Mesenchymal stem cell (in vitro differentiated cells and primary cell): ENCODE data around the gene CORO2B.

Experiments used
- DNase-seq: peaks from one replicate; pipeline ENCODE4 v3.0.0-alpha.2; 2013
- H2AFZ ChIP-seq: one replicate; pipeline ENCODE4 v1.6.1; 2013; ENCODE audit warnings: low read depth, mild to moderate bottlenecking, control low read depth, inconsistent platforms, low read length, moderate library complexity
- H2AK5ac ChIP-seq: 2 replicates; pipeline ENCODE4 v1.6.1; 2013; ENCODE audit warnings: low read length, moderate library complexity, mild to moderate bottlenecking, inconsistent platforms; ENCODE audit not compliant: severe bottlenecking
- H2BK120ac ChIP-seq: one replicate; pipeline ENCODE4 v1.6.1; 2013; ENCODE audit warnings: low read depth, mild to moderate bottlenecking, inconsistent platforms, low read length, moderate library complexity
- H2BK12ac ChIP-seq, 2 experiments: one replicate each; pipeline ENCODE4 v1.6.1; 2013; ENCODE audit warnings: inconsistent platforms in 2 of 2, low read length in 2 of 2, mild to moderate bottlenecking in 2 of 2, moderate library complexity in 2 of 2, control low read depth in 1 of 2
- H2BK15ac ChIP-seq: one replicate; pipeline ENCODE4 v1.6.1; 2013; ENCODE audit warnings: mild to moderate bottlenecking, low read depth, inconsistent platforms; ENCODE audit not compliant: poor library complexity, severe bottlenecking
- H2BK5ac ChIP-seq: 2 replicates; pipeline ENCODE4 v1.6.1; 2013; ENCODE audit warnings: low read depth, mild to moderate bottlenecking, low read length, control low read depth, inconsistent platforms; ENCODE audit not compliant: poor library complexity, severe bottlenecking
- H3K14ac ChIP-seq, 2 experiments: one replicate each; pipeline ENCODE4 v1.6.1; 2013; ENCODE audit warnings: inconsistent platforms in 2 of 2, low read length in 2 of 2, control low read depth in 1 of 2, mild to moderate bottlenecking in 1 of 2, moderate library complexity in 1 of 2
- H3K18ac ChIP-seq, 2 experiments: one replicate each; pipeline ENCODE4 v1.6.1; 2013; ENCODE audit warnings: inconsistent platforms in 2 of 2, low read length in 2 of 2, control low read depth in 1 of 2, low read depth in 1 of 2, mild to moderate bottlenecking in 1 of 2
- H3K23ac ChIP-seq, 2 experiments: one replicate each; pipeline ENCODE4 v1.6.1; 2013; ENCODE audit warnings: inconsistent platforms in 2 of 2, low read length in 2 of 2, mild to moderate bottlenecking in 2 of 2, moderate library complexity in 2 of 2, control low read depth in 1 of 2
- H3K27ac ChIP-seq: 2 replicates; pipeline ENCODE4 v1.5.1; 2013; ENCODE audit warnings: mild to moderate bottlenecking, moderate library complexity, low read length, control low read depth, inconsistent platforms; ENCODE audit not compliant: poor library complexity, severe bottlenecking
- H3K27me3 ChIP-seq, 2 experiments: 2 replicates each; pipeline versions ENCODE4 v1.6.1 to v1.7.0; 2013; ENCODE audit warnings: low read length in 2 of 2, mild to moderate bottlenecking in 2 of 2, moderate library complexity in 2 of 2, control low read depth in 1 of 2, inconsistent platforms in 1 of 2; ENCODE audit not compliant: control insufficient read depth in 1 of 2, insufficient read depth in 1 of 2
- H3K36me3 ChIP-seq, 2 experiments: 2 replicates each; pipeline versions ENCODE4 v1.6.1 to v1.7.0; 2013; ENCODE audit warnings: low read length in 2 of 2, control low read depth in 1 of 2, inconsistent platforms in 1 of 2, low read depth in 1 of 2, mild to moderate bottlenecking in 1 of 2; ENCODE audit not compliant: insufficient read depth in 2 of 2, control insufficient read depth in 1 of 2
- H3K4ac ChIP-seq, 2 experiments: one replicate each; pipeline ENCODE4 v1.6.1; 2013; ENCODE audit warnings: inconsistent platforms in 2 of 2, low read length in 2 of 2, mild to moderate bottlenecking in 2 of 2, moderate library complexity in 2 of 2, control low read depth in 1 of 2, low read depth in 1 of 2
- H3K4me1 ChIP-seq: 2 replicates; pipeline ENCODE4 v1.6.1; 2013; ENCODE audit warnings: low read depth, low read length, control low read depth; ENCODE audit not compliant: control insufficient read depth, insufficient read depth
- H3K4me2 ChIP-seq: 2 replicates; pipeline ENCODE4 v1.6.1; 2013; ENCODE audit warnings: low read length, mild to moderate bottlenecking, inconsistent platforms; ENCODE audit not compliant: poor library complexity, severe bottlenecking
- H3K4me3 ChIP-seq, 2 experiments: 2 replicates each; pipeline versions ENCODE4 v1.5.1 to v1.7.0; 2013; ENCODE audit warnings: low read length in 2 of 2, mild to moderate bottlenecking in 2 of 2, control low read depth in 1 of 2, low read depth in 1 of 2; ENCODE audit not compliant: insufficient read depth in 1 of 2
- H3K79me1 ChIP-seq: replicated peaks from 2 replicates; pipeline ENCODE4 v1.6.1; 2013; ENCODE audit warnings: mild to moderate bottlenecking, control low read depth, low read length, inconsistent platforms; ENCODE audit not compliant: poor library complexity, severe bottlenecking
- H3K9ac ChIP-seq: 2 replicates; pipeline ENCODE4 v1.7.0; 2013; ENCODE audit warnings: mild to moderate bottlenecking, low read length, moderate library complexity
- H3K9me3 ChIP-seq: 2 replicates; pipeline ENCODE4 v1.7.0; 2013; ENCODE audit warnings: mild to moderate bottlenecking, low read length; ENCODE audit not compliant: control insufficient read depth
- H4K8ac ChIP-seq: one replicate; pipeline ENCODE4 v1.6.1; 2013; ENCODE audit warnings: inconsistent platforms, mild to moderate bottlenecking, low read length, moderate library complexity
- H4K91ac ChIP-seq: one replicate; pipeline ENCODE4 v1.6.1; 2013; ENCODE audit warnings: mild to moderate bottlenecking, low read length, inconsistent platforms
- WGBS: methylation state at CpG from one replicate; pipeline ENCODE4 v1.1.7; 2013; ENCODE audit warnings: mixed read lengths; 5-methylcytosine and 5-hydroxymethylcytosine counted together

Gene CORO2B

GRCh38 chr15:68672781-68673205 lies 94.0 kb downstream of the CORO2B start:
- no peak overlapping the region for H4K91ac ChIP-seq
- no peak overlapping the region for H3K27ac ChIP-seq
- DNase-seq, result no peak
- no peak overlapping the region for H3K4ac ChIP-seq
- no peak overlapping the region for H3K9ac ChIP-seq
- no peaks in the 10 kb centered on the region for H3K27me3 ChIP-seq
- H3K4me1 ChIP-seq, result peaks cover 9% of the 10 kb centered on the region
- no peak overlapping the region for H2BK5ac ChIP-seq
- H2BK12ac ChIP-seq, result no peak overlapping the region
- whole genome bisulfite sequencing, result 62% methylated on average over 4 of the region's 4 CpGs
- no peak overlapping the region for H2BK15ac ChIP-seq
- no peak overlapping the region for H2BK120ac ChIP-seq
- no peak overlapping the region for H3K14ac ChIP-seq
- H3K79me1 ChIP-seq, result peaks cover 21% of the 10 kb centered on the region
- no peak overlapping the region for H3K18ac ChIP-seq
- no peak overlapping the region for H4K8ac ChIP-seq
- H3K23ac ChIP-seq, result no peak overlapping the region
- no peak overlapping the region for H3K4me3 ChIP-seq
- no peak overlapping the region for H2AFZ ChIP-seq
- no peaks in the 10 kb centered on the region for H3K9me3 ChIP-seq
- peak overlapping the region; percentile 10 for H2AK5ac ChIP-seq
- peaks cover 7 to 19% of the 10 kb centered on the region in 2 experiments for H3K36me3 ChIP-seq
- H3K4me2 ChIP-seq, result no peak overlapping the region

GRCh38 chr15:68674975-68675374 lies 96.2 kb downstream of the CORO2B start:
- Histone ChIP-seq H3K23ac (no peak overlapping the region), H3K9ac (no peak overlapping the region), H3K36me3 (peaks cover 6 to 10% of the 10 kb centered on the region in 2 experiments), H3K9me3 (no peaks in the 10 kb centered on the region), H2BK120ac (no peak overlapping the region), H2BK15ac (no peak overlapping the region), H3K27ac (peak overlapping the region; percentile 67), H4K8ac (no peak overlapping the region), H2BK12ac (no peak overlapping the region), H3K4me1 (peaks cover 13% of the 10 kb centered on the region), H3K79me1 (peaks cover 24% of the 10 kb centered on the region), H3K4me2 (no peak overlapping the region), H4K91ac (no peak overlapping the region), H3K14ac (no peak overlapping the region), H2AK5ac (no peak overlapping the region), H2AFZ (no peak overlapping the region), H3K27me3 (no peaks in the 10 kb centered on the region), H3K18ac (no peak overlapping the region), H2BK5ac (no peak overlapping the region), H3K4me3 (no peak overlapping the region), H3K4ac (no peak overlapping the region)
- peak; percentile 19 for DNase-seq
- 70% methylated on average over 5 of the region's 5 CpGs for WGBS

- Histone ChIP-seq H2AFZ (no peak overlapping the region), H2AK5ac (no peak overlapping the region), H3K27ac (no peak overlapping the region), H2BK15ac (no peak overlapping the region), H3K23ac (no peak overlapping the region), H3K14ac (no peak overlapping the region), H2BK5ac (no peak overlapping the region), H3K9me3 (no peaks in the 10 kb centered on the region), H3K18ac (no peak overlapping the region), H4K91ac (no peak overlapping the region), H3K4me2 (no peak overlapping the region), H3K27me3 (no peaks in the 10 kb centered on the region), H3K36me3 (peaks cover 6 to 8% of the 10 kb centered on the region in 2 experiments), H3K4me3 (no peak overlapping the region), H2BK12ac (no peak overlapping the region), H2BK120ac (no peak overlapping the region), H3K4ac (no peak overlapping the region), H3K4me1 (peaks cover 13% of the 10 kb centered on the region), H4K8ac (no peak overlapping the region), H3K79me1 (peaks cover 24% of the 10 kb centered on the region), H3K9ac (no peak overlapping the region)
- WGBS, result 95% methylated on average over 7 of the region's 7 CpGs
- DNase-seq, result no peak
These were observed 97.3 kb downstream of the CORO2B start for GRCh38 chr15:68676011-68676605.

GRCh38 chr15:68676926-68677325 lies 98.1 kb downstream of the CORO2B start:
- H4K8ac ChIP-seq, result no peak overlapping the region
- H3K9me3 ChIP-seq, result no peaks in the 10 kb centered on the region
- H3K4ac ChIP-seq, result no peak overlapping the region
- H3K9ac ChIP-seq, result no peak overlapping the region
- H2AK5ac ChIP-seq, result no peak overlapping the region
- peaks cover 21% of the 10 kb centered on the region for H3K79me1 ChIP-seq
- no peak overlapping the region for H3K27ac ChIP-seq
- 96% methylated on average over 4 of the region's 4 CpGs for WGBS
- no peak overlapping the region for H2BK5ac ChIP-seq
- H3K4me3 ChIP-seq, result no peak overlapping the region
- DNase-seq, result no peak
- no peak overlapping the region for H3K14ac ChIP-seq
- peaks cover 0 to 6% of the 10 kb centered on the region in 2 experiments for H3K36me3 ChIP-seq
- H3K4me2 ChIP-seq, result no peak overlapping the region
- H3K23ac ChIP-seq, result no peak overlapping the region
- H2BK120ac ChIP-seq, result no peak overlapping the region
- H2BK15ac ChIP-seq, result no peak overlapping the region
- no peaks in the 10 kb centered on the region for H3K27me3 ChIP-seq
- no peak overlapping the region for H4K91ac ChIP-seq
- peaks cover 13% of the 10 kb centered on the region for H3K4me1 ChIP-seq
- H3K18ac ChIP-seq, result no peak overlapping the region
- no peak overlapping the region for H2AFZ ChIP-seq
- no peak overlapping the region for H2BK12ac ChIP-seq
